ENCODE results near the gene SLC6A19.

SLC6A19 gene

GRCh38 chr5:1232780-1233179 is 31.4 kb downstream of the SLC6A19 start:
- H2BK5ac ChIP-seq (ENCODE audit: low read depth, low read length, poor library complexity, severe bottlenecking) = no peak overlapping the region
- H2BK15ac ChIP-seq (ENCODE audit: low read depth, poor library complexity, severe bottlenecking) = no peak overlapping the region
- H3K36me3 ChIP-seq (ENCODE audit: control insufficient read depth in 1 of 2, insufficient read depth in 2 of 2, low read depth in 1 of 2, low read length in 2 of 2) = no peaks in the 10 kb centered on the region
- H3K4me3 ChIP-seq (ENCODE audit: insufficient read depth in 1 of 2, low read depth in 1 of 2, low read length in 2 of 2) = no peak overlapping the region
- peaks cover 0 to 24% of the 10 kb centered on the region in 2 experiments for H3K27me3 ChIP-seq (ENCODE audit: control insufficient read depth in 1 of 2, insufficient read depth in 1 of 2, low read length in 2 of 2)
- WGBS = 92% methylated on average over 25 of the region's 25 CpGs
- H2AK5ac ChIP-seq (ENCODE audit: low read length, severe bottlenecking) = no peak overlapping the region
- DNase-seq = no peak
- no peak overlapping the region for H3K4ac ChIP-seq (ENCODE audit: low read depth in 1 of 2, low read length in 2 of 2)
- H3K14ac ChIP-seq (ENCODE audit: low read length in 2 of 2) = no peak overlapping the region
- H3K9ac ChIP-seq (ENCODE audit: low read length) = no peak overlapping the region
- H3K4me2 ChIP-seq (ENCODE audit: low read length, poor library complexity, severe bottlenecking) = no peak overlapping the region
- no peak overlapping the region for H3K23ac ChIP-seq (ENCODE audit: low read length in 2 of 2)
- no peak overlapping the region for H3K27ac ChIP-seq (ENCODE audit: low read length, poor library complexity, severe bottlenecking)
- H2AFZ ChIP-seq (ENCODE audit: low read depth, low read length) = no peak overlapping the region
- H2BK120ac ChIP-seq (ENCODE audit: low read depth, low read length) = no peak overlapping the region
- H4K8ac ChIP-seq (ENCODE audit: low read length) = no peak overlapping the region
- no peaks in the 10 kb centered on the region for H3K4me1 ChIP-seq (ENCODE audit: control insufficient read depth, insufficient read depth, low read depth, low read length)
- peaks cover 21% of the 10 kb centered on the region for H3K9me3 ChIP-seq (ENCODE audit: control insufficient read depth, low read length)
- H3K79me1 ChIP-seq (replicated peaks; ENCODE audit: low read length, poor library complexity, severe bottlenecking) = no peaks in the 10 kb centered on the region
- H3K18ac ChIP-seq (ENCODE audit: low read depth in 1 of 2, low read length in 2 of 2) = no peak overlapping the region
- H4K91ac ChIP-seq (ENCODE audit: low read length) = no peak overlapping the region
- no peak overlapping the region for H2BK12ac ChIP-seq (ENCODE audit: low read length in 2 of 2)

- Histone ChIP-seq H3K4ac (ENCODE audit: low read depth in 1 of 2, low read length in 2 of 2) (no peak overlapping the region), H3K27ac (ENCODE audit: low read length, poor library complexity, severe bottlenecking) (no peak overlapping the region), H4K91ac (ENCODE audit: low read length) (no peak overlapping the region), H3K4me1 (ENCODE audit: control insufficient read depth, insufficient read depth, low read depth, low read length) (no peaks in the 10 kb centered on the region), H4K8ac (ENCODE audit: low read length) (no peak overlapping the region), H2AK5ac (ENCODE audit: low read length, severe bottlenecking) (no peak overlapping the region), H3K79me1 (replicated peaks; ENCODE audit: low read length, poor library complexity, severe bottlenecking) (no peaks in the 10 kb centered on the region), H3K18ac (ENCODE audit: low read depth in 1 of 2, low read length in 2 of 2) (no peak overlapping the region), H3K23ac (ENCODE audit: low read length in 2 of 2) (no peak overlapping the region), H3K36me3 (ENCODE audit: control insufficient read depth in 1 of 2, insufficient read depth in 2 of 2, low read depth in 1 of 2, low read length in 2 of 2) (no peaks in the 10 kb centered on the region), H2BK5ac (ENCODE audit: low read depth, low read length, poor library complexity, severe bottlenecking) (no peak overlapping the region), H3K14ac (ENCODE audit: low read length in 2 of 2) (no peak overlapping the region), H2BK120ac (ENCODE audit: low read depth, low read length) (no peak overlapping the region), H3K9ac (ENCODE audit: low read length) (no peak overlapping the region), H3K4me2 (ENCODE audit: low read length, poor library complexity, severe bottlenecking) (no peak overlapping the region), H2BK12ac (ENCODE audit: low read length in 2 of 2) (no peak overlapping the region), H2AFZ (ENCODE audit: low read depth, low read length) (no peak overlapping the region), H3K4me3 (ENCODE audit: insufficient read depth in 1 of 2, low read depth in 1 of 2, low read length in 2 of 2) (no peak overlapping the region), H3K9me3 (ENCODE audit: control insufficient read depth, low read length) (peaks cover 21% of the 10 kb centered on the region), H3K27me3 (ENCODE audit: control insufficient read depth in 1 of 2, insufficient read depth in 1 of 2, low read length in 2 of 2) (peaks cover 0 to 3% of the 10 kb centered on the region in 2 experiments), H2BK15ac (ENCODE audit: low read depth, poor library complexity, severe bottlenecking) (no peak overlapping the region)
- DNase-seq = no peak
- WGBS = 85% methylated on average over 5 of the region's 8 CpGs
Observed at GRCh38 chr5:1235379-1235778, 34.0 kb downstream of the SLC6A19 start.

GRCh38 chr5:1235838-1236237 is 34.4 kb downstream of the SLC6A19 start:
- Histone ChIP-seq H3K4ac (ENCODE audit: low read depth in 1 of 2, low read length in 2 of 2) (no peak overlapping the region), H4K8ac (ENCODE audit: low read length) (no peak overlapping the region), H3K9me3 (ENCODE audit: control insufficient read depth, low read length) (peaks cover 21% of the 10 kb centered on the region), H4K91ac (ENCODE audit: low read length) (no peak overlapping the region), H3K36me3 (ENCODE audit: control insufficient read depth in 1 of 2, insufficient read depth in 2 of 2, low read depth in 1 of 2, low read length in 2 of 2) (no peaks in the 10 kb centered on the region), H3K9ac (ENCODE audit: low read length) (no peak overlapping the region), H3K14ac (ENCODE audit: low read length in 2 of 2) (no peak overlapping the region), H3K23ac (ENCODE audit: low read length in 2 of 2) (no peak overlapping the region), H2BK5ac (ENCODE audit: low read depth, low read length, poor library complexity, severe bottlenecking) (no peak overlapping the region), H3K4me1 (ENCODE audit: control insufficient read depth, insufficient read depth, low read depth, low read length) (no peaks in the 10 kb centered on the region), H3K27me3 (ENCODE audit: control insufficient read depth in 1 of 2, insufficient read depth in 1 of 2, low read length in 2 of 2) (peaks cover 0 to 2% of the 10 kb centered on the region in 2 experiments), H2AFZ (ENCODE audit: low read depth, low read length) (no peak overlapping the region), H3K79me1 (replicated peaks; ENCODE audit: low read length, poor library complexity, severe bottlenecking) (no peaks in the 10 kb centered on the region), H3K4me3 (ENCODE audit: insufficient read depth in 1 of 2, low read depth in 1 of 2, low read length in 2 of 2) (no peak overlapping the region), H2BK120ac (ENCODE audit: low read depth, low read length) (no peak overlapping the region), H3K4me2 (ENCODE audit: low read length, poor library complexity, severe bottlenecking) (no peak overlapping the region), H2BK15ac (ENCODE audit: low read depth, poor library complexity, severe bottlenecking) (no peak overlapping the region), H2BK12ac (ENCODE audit: low read length in 2 of 2) (no peak overlapping the region), H3K18ac (ENCODE audit: low read depth in 1 of 2, low read length in 2 of 2) (no peak overlapping the region), H2AK5ac (ENCODE audit: low read length, severe bottlenecking) (no peak overlapping the region), H3K27ac (ENCODE audit: low read length, poor library complexity, severe bottlenecking) (no peak overlapping the region)
- DNase-seq = no peak
- no CpG with 5 or more reads among the region's 1 CpG for WGBS

GRCh38 chr5:1239505-1240251 is 38.3 kb downstream of the SLC6A19 start:
- H4K91ac ChIP-seq (ENCODE audit: low read length) = no peak overlapping the region
- H3K27me3 ChIP-seq (ENCODE audit: control insufficient read depth in 1 of 2, insufficient read depth in 1 of 2, low read length in 2 of 2) = peaks cover 0 to 19% of the 10 kb centered on the region in 2 experiments
- H3K36me3 ChIP-seq (ENCODE audit: control insufficient read depth in 1 of 2, insufficient read depth in 2 of 2, low read depth in 1 of 2, low read length in 2 of 2) = no peaks in the 10 kb centered on the region
- no peak overlapping the region for H3K4me3 ChIP-seq (ENCODE audit: insufficient read depth in 1 of 2, low read depth in 1 of 2, low read length in 2 of 2)
- H4K8ac ChIP-seq (ENCODE audit: low read length) = no peak overlapping the region
- H3K4me2 ChIP-seq (ENCODE audit: low read length, poor library complexity, severe bottlenecking) = no peak overlapping the region
- H3K4ac ChIP-seq (ENCODE audit: low read depth in 1 of 2, low read length in 2 of 2) = no peak overlapping the region
- H3K9ac ChIP-seq (ENCODE audit: low read length) = no peak overlapping the region
- H2BK12ac ChIP-seq (ENCODE audit: low read length in 2 of 2) = no peak overlapping the region
- no peak for DNase-seq
- H3K9me3 ChIP-seq (ENCODE audit: control insufficient read depth, low read length) = peaks cover 20% of the 10 kb centered on the region
- no peak overlapping the region for H2AFZ ChIP-seq (ENCODE audit: low read depth, low read length)
- no peak overlapping the region for H2BK15ac ChIP-seq (ENCODE audit: low read depth, poor library complexity, severe bottlenecking)
- no peak overlapping the region for H2AK5ac ChIP-seq (ENCODE audit: low read length, severe bottlenecking)
- 80% methylated on average over 21 of the region's 22 CpGs for WGBS
- H3K14ac ChIP-seq (ENCODE audit: low read length in 2 of 2) = no peak overlapping the region
- no peaks in the 10 kb centered on the region for H3K79me1 ChIP-seq (replicated peaks; ENCODE audit: low read length, poor library complexity, severe bottlenecking)
- H3K27ac ChIP-seq (ENCODE audit: low read length, poor library complexity, severe bottlenecking) = no peak overlapping the region
- H3K23ac ChIP-seq (ENCODE audit: low read length in 2 of 2) = no peak overlapping the region
- H3K18ac ChIP-seq (ENCODE audit: low read depth in 1 of 2, low read length in 2 of 2) = no peak overlapping the region
- no peak overlapping the region for H2BK5ac ChIP-seq (ENCODE audit: low read depth, low read length, poor library complexity, severe bottlenecking)
- H3K4me1 ChIP-seq (ENCODE audit: control insufficient read depth, insufficient read depth, low read depth, low read length) = no peaks in the 10 kb centered on the region
- H2BK120ac ChIP-seq (ENCODE audit: low read depth, low read length) = no peak overlapping the region

All from mesenchymal stem cell (in vitro differentiated cells and primary cell).